22Rv1 (cell line): ENCODE data around the gene RYR2.

Experiments
- ZFX ChIP-seq: fragments of 450-650 bp; IDR thresholded peaks from 2 replicates; pipeline ENCODE4 v1.6.1; 2017; ENCODE audit warnings: antibody characterized with exemption, borderline replicate concordance
- TF ChIP-seq, protein P1 (sequence below): fragments of 450-650 bp; IDR thresholded peaks from 2 replicates; pipeline ENCODE4 v1.5.1; 2017; ENCODE audit warnings: mild to moderate bottlenecking

DNA sequence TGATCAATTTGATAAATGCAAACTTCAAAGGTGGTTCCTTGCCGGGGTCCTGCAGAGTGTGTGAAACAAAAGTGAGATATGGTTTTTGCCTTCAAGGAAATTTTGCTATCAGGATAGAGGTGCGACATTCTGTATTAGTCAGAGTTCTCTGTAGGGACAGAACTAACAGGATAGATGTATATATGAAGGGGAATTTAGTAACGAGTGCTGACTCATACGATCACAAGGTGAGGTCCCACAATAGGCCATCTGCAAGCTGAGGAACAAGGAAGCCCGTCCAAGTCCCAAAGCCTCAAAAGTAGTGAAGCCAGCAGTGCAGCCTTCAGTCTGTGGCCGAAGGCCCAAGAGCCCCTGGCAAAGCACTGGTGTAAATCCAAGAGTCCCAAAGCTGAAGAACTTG is 157.0 kb downstream of the RYR2 start:
- TF ChIP-seq, protein P1, sequence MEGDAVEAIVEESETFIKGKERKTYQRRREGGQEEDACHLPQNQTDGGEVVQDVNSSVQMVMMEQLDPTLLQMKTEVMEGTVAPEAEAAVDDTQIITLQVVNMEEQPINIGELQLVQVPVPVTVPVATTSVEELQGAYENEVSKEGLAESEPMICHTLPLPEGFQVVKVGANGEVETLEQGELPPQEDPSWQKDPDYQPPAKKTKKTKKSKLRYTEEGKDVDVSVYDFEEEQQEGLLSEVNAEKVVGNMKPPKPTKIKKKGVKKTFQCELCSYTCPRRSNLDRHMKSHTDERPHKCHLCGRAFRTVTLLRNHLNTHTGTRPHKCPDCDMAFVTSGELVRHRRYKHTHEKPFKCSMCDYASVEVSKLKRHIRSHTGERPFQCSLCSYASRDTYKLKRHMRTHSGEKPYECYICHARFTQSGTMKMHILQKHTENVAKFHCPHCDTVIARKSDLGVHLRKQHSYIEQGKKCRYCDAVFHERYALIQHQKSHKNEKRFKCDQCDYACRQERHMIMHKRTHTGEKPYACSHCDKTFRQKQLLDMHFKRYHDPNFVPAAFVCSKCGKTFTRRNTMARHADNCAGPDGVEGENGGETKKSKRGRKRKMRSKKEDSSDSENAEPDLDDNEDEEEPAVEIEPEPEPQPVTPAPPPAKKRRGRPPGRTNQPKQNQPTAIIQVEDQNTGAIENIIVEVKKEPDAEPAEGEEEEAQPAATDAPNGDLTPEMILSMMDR, result no peak
- no peak for TF ChIP-seq ZFX
